COLO829 (cell line): ENCODE data around the gene HSD17B8.
A peak's percentile ranks its signal among the peaks of the same experiment; 100 is the strongest.
"Not testable (repeated sequence)": the region's sequence is repeated elsewhere in the genome, so short reads cannot be mapped to it uniquely, and the experiment has no call there.

ENCODE experiments used
- DNase-seq: peaks from one replicate; pipeline ENCODE4 v3.0.0; 2012; ENCODE audit warnings: low spot score

The HSD17B8 gene

GRCh38 chr6:33206027-33206863, 1.8 kb downstream of the HSD17B8 start:
- no peak for DNase-seq

DNA sequence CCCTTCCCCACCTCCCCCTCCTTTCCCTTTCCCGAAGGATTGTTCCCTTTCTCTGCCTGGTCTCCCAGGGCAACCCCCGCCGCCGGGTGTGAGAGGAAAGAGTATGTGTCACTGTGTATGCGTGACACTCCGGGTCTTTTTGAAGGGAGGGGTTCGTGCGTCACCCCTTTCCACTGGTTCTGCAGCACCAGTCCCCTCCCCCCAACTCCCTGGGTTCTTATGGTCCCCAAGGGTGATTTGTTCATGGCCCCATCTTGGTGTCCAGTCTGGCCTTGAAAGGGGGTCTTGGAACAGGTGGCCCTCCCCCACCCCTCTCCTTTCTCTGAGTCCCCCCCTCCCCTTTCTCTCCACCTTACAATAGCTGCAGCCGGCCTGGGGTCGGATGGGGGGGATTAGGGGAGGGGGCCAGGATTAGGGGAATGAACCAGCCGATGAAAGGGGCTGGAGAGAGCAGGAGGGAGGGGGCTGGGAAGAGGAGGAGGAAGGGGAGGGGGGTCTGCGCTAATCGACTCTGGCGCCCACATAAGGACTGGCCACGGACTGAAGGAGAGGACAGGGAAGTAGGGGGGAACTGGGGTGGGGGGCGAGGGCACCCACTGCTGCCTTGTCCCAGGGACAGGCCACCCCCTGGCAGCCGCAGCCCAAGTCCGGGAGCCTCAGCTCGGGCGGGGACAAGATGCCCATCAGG, 2.6 kb downstream of the HSD17B8 start:
- no peak for DNase-seq

- DNase-seq: no peak
Observed at GRCh38 chr6:33207552-33208090, 3.2 kb downstream of the HSD17B8 start.

DNA sequence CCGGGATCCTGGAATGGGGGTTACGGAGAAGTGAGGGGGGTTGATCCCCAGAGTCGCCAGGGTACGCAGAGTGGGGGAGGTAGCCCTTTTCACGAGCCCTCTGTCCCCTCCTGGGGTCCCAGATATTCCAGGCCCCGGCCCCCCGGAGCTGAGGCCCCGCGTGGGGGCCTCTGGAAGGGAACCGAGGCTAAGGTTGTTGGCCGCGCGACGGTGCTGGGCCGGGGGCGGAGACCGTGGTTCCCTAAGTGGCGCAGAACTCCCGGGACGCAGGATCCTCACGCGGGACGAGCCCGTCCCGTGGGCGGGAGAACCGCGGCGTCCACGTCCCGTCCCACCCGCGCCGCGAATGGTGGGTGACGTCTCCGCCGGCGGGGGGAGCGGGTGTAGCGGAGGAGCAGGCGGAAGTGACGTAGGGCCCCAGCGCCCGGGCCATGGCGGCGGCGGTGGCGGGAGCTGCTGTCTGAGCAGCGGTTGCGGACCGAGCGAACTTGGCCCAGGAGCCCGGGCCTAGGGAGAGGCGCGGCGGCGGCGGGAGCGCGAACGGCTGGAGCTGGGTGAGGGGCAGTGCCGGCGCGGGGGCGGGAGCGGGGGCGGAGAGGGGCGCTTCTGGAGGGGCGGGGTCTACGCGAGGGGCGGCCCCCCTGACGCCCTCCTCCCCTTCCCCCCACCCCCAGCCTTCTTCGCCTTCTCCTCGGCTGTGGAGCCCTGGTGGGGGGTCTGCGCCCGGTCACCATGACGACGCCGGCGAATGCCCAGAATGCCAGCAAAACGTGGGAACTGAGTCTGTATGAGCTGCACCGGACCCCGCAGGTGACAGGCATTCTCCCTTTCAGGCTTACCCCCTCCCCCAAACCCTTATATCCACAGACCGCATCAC, 3.9 kb downstream of the HSD17B8 start, which contains the start of gene RING1:
Gene RING1 (plus strand): TSS at position 410 of the 877 bp plus-strand sequence. CDS start 323 bp downstream, at position 733.
- DNase-seq: peak; percentile 87

- no peak for DNase-seq
Observed at GRCh38 chr6:33209856-33210255, 5.4 kb downstream of the HSD17B8 start.

DNA sequence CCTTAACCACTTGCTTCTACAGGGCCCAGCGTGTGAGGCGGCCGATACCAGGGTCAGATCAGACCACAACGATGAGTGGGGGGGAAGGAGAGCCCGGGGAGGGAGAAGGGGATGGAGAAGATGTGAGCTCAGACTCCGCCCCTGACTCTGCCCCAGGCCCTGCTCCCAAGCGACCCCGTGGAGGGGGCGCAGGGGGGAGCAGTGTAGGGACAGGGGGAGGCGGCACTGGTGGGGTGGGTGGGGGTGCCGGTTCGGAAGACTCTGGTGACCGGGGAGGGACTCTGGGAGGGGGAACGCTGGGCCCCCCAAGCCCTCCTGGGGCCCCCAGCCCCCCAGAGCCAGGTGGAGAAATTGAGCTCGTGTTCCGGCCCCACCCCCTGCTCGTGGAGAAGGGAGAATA, 6.7 kb downstream of the HSD17B8 start:
- no peak for DNase-seq

DNA sequence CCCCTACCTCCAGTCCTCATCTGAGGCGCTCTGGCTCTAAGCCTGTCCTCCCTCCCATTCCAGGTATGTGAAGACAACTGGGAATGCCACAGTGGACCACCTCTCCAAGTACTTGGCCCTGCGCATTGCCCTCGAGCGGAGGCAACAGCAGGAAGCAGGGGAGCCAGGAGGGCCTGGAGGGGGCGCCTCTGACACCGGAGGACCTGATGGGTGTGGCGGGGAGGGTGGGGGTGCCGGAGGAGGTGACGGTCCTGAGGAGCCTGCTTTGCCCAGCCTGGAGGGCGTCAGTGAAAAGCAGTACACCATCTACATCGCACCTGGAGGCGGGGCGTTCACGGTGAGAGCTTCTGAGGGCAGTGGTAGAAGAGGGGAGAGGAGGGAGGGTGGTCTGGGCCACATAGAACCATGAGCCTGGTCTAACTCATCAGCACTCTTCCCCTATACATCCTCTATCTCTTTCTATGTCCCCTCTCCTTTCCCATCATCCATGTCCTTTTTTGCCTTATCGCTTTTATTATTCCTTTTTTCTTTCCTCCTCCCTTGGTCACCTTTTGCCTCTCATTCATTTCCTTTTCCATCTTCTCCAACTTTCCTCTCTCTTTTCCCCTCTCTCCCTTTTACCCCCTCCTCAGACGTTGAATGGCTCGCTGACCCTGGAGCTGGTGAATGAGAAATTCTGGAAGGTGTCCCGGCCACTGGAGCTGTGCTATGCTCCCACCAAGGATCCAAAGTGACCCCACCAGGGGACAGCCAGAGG, 7.4 kb downstream of the HSD17B8 start:
- DNase-seq: no peak

DNA sequence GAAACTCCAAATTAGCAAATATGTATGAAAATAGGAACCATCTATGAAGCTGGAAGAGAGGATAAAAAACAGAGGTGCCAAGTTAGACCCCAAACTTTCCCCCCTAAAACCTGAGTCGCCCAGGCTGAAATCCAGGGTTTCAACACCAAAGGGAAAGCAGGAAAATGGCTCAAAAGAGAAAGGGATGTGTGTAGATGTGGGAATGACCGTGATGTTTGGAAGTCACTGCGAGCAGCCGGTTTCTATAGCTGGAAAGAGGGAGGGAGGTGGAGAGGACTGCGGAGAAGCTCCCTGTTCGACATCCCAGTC, 8.4 kb downstream of the HSD17B8 start:
- DNase-seq: no peak

DNA sequence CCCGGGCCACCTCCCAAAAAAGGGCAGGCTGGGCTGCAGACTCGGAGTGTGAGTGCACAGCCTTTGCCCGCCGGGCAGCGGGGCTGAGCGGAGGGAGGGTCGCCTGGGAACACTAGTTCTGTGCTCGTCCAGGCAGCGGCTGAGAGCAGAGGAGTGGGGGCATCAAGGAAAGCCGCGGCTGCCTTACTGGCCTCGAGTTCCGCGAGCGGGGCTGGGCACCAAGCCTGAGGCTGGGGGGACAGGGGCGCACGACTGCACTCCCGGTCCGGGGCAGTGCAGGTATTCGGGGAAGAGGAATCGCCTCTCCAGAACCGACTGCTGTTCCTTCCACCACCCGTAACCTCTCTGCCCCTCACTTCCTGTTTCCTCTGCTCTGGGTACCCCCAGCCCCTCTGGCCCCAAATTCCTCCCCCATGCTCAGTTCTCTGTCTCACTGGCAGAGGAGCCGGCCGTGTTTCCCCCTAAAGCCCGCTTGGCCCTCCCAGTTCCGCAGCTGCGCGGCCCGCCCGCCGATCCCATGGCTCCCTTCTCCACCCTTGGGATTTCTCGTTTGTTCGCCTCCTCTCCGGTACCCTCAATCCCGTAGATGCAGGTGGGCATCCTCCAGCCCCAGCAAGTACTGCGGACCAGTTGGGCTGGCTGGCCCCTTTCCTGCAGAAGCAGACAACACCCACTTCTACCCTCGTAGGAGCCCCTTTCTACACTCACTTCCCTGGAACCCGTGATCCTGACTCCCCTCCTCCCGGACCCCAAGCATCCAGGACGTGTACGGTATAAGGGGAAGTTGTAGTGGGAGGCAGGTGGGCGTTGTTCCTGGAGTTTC, 8.9 kb downstream of the HSD17B8 start:
- DNase-seq: no peak

GRCh38 chr6:33213989-33214335, 9.5 kb downstream of the HSD17B8 start:
- DNase-seq: no peak

DNA sequence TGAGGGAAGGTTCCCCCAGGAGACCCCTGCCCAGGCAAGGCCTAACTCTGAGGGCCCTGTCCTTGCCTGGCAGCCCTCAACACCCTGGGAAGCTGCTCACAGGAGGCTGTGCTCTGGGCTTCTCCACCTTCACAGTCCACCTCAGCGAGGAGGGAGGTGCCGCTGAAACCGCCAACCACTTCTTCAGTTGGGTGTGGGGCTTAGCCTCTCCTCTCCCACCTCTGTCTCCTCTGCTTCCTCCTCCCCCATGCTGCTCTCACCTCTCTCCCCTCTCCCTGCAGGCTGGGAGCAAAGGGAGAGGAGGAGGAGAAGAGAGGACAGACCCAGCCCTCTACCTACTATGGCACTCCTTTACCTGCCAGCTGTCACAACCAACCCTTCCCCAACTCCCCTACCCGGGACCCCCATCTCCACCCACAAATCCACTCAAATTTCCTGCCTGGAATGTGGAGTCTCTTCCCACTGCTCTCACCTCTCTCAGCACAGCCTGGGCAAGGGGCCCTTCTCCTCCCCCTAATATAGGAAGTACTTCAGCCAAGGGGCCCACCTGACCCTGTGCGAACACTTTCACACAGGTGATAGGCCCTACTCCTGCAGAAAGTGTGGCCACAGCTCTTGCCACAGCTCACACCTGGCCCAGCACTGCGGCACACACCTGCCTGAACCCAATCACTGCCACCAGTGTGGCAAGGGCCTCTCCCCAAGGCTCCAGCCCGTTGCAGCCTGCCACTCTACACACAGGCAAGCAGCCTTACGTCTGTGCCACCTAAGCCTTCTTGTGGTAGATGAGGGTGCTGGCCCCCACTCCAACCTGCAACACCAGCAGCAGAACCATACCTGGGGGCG, 11.0 kb downstream of the HSD17B8 start:
- DNase-seq: no peak

- no peak for DNase-seq
Observed at GRCh38 chr6:33216117-33216649, 11.7 kb downstream of the HSD17B8 start.

DNA sequence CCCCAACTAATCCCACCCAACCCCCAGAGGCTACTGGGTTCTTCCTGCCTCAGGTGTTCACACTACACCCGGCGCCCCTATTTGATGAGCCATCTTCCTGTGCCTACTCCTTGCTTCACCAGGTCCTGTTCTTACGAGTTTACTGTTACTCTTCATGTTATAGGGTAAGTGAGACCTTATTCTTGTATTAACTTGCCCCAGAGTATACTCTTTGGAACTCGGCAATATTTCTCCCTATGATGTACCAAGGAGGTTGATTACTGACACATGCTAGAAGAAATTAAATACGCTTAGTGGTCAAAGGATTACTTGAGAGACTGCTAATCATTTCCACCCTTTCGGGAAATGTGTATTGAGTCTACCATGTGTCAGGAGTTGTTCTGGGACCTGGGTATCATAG, 12.8 kb downstream of the HSD17B8 start:
- no peak for DNase-seq

DNA sequence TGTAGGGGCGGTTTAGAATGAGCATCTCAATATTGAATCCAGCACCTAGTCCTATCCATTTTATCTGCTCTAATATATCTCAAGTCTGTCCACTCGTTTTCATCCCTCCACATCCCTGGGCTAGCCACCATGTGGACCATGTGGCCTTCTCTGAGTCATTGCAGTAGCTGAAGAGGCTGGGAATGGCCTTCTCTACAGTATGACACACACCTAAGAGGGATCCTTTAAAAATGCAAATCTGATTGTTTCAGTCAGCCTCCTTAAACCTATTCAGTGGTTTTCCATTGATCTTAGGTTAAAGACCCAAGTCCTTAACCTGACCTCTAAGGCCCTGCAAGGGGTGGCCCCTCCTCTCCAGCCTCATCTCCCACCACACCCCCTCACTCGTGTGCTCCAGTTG, 13.2 kb downstream of the HSD17B8 start:
- DNase-seq: no peak

GRCh38 chr6:33226503-33227120, 22.2 kb downstream of the HSD17B8 start:
- DNase-seq: not testable (repeated sequence)

- DNase-seq: no peak
Observed at GRCh38 chr6:33235221-33235634, 30.8 kb downstream of the HSD17B8 start.

GRCh38 chr6:33236328-33236727, 31.9 kb downstream of the HSD17B8 start:
- no peak for DNase-seq

- no peak for DNase-seq
Observed at GRCh38 chr6:33236852-33237251, 32.4 kb downstream of the HSD17B8 start.

GRCh38 chr6:33237741-33238140, 33.3 kb downstream of the HSD17B8 start:
- DNase-seq: no peak
